SK-N-SH (cell line): Measurements from ENCODE around the gene ANKRD39. TPM values are rescaled to one million over a fixed set of nuclear protein-coding genes. Genes with fewer than 3 reads are reported as not detected.

Experiments used
- CTCF ChIA-PET: fragments of 300-600, 350-600 bp; formaldehyde crosslinking; extraction: SDS; loops from one replicate; lab custom pipeline; 2021; lab: Yijun Ruan, JAX
- POLR2A ChIA-PET: fragments of 350-600 bp; sonication (Branson Sonifier 250); formaldehyde crosslinking; extraction: SDS; loops from one replicate; lab custom pipeline; 2020; ENCODE audit warnings: antibody characterized with exemption, inconsistent platforms; lab: Yijun Ruan, JAX
- DNase-seq: peaks from one replicate; pipeline ENCODE4 v3.0.0; 2012
- H2AFZ ChIP-seq: fragments of 200-600 bp; sonication (generic); 2 replicates; pipeline ENCODE4 v1.8.1; 2016; ENCODE audit warnings: antibody characterized with exemption, mild to moderate bottlenecking, low read depth
- H3F3A ChIP-seq: fragments of 200-600 bp; sonication (generic); replicated peaks from 2 replicates; pipeline ENCODE3; 2016; ENCODE audit warnings: antibody characterized with exemption, mild to moderate bottlenecking; ENCODE audit not compliant: insufficient read depth
- H3K27ac ChIP-seq, 2 experiments: fragments of 200-500 bp in 1 of 2; fragments of 200-600 bp in 1 of 2; sonication (Bioruptor generic) in 1 of 2; sonication (generic), shearing (Covaris generic) in 1 of 2; 2 replicates each; pipeline versions ENCODE4 v1.5.1 to v1.6.1; 2014 to 2016; ENCODE audit warnings: low read depth in 2 of 2, inconsistent platforms in 1 of 2, low read length in 1 of 2, mild to moderate bottlenecking in 1 of 2, mixed read lengths in 1 of 2
- H3K27me3 ChIP-seq: fragments of 200-600 bp; sonication (generic), shearing (Covaris generic); 2 replicates; pipeline ENCODE4 v1.6.1; 2016; ENCODE audit warnings: mixed run types; ENCODE audit not compliant: insufficient read depth
- H3K36me3 ChIP-seq, 2 experiments: fragments of 200-500 bp in 1 of 2; fragments of 200-600 bp in 1 of 2; sonication (Bioruptor generic) in 1 of 2; sonication (generic) in 1 of 2; replicated peaks in 1 of 2; 2 replicates each; pipeline versions ENCODE3 to v1.5.1; 2014 to 2016; ENCODE audit warnings: low read length in 1 of 2, mild to moderate bottlenecking in 1 of 2; ENCODE audit not compliant: insufficient read depth in 2 of 2, control insufficient read depth in 1 of 2
- H3K4me1 ChIP-seq, 2 experiments: fragments of 200-500 bp in 1 of 2; fragments of 200-600 bp in 1 of 2; sonication (Bioruptor generic) in 1 of 2; sonication (generic), shearing (Covaris generic) in 1 of 2; 2 replicates each; pipeline versions ENCODE4 v1.5.1 to v1.6.1; 2014 to 2016; ENCODE audit warnings: low read depth in 1 of 2, low read length in 1 of 2, mixed run types in 1 of 2; ENCODE audit not compliant: insufficient read depth in 2 of 2, control insufficient read depth in 1 of 2
- H3K4me2 ChIP-seq: fragments of 200-600 bp; sonication (generic), shearing (Covaris generic); 2 replicates; pipeline ENCODE4 v1.6.1; 2017; ENCODE audit warnings: mixed run types
- H3K4me3 ChIP-seq, 2 experiments: fragments of 200-500 bp in 1 of 2; fragments of 200-600 bp in 1 of 2; sonication (Bioruptor generic) in 1 of 2; sonication (generic), shearing (Covaris generic) in 1 of 2; 2 replicates each; pipeline versions ENCODE4 v1.5.1 to v1.8.1; 2014 to 2016; ENCODE audit warnings: low read depth in 2 of 2, inconsistent platforms in 1 of 2, low read length in 1 of 2, mild to moderate bottlenecking in 1 of 2, mixed read lengths in 1 of 2, moderate library complexity in 1 of 2
- H3K79me2 ChIP-seq: fragments of 200-600 bp; sonication (generic); 2 replicates; pipeline ENCODE4 v1.8.1; 2017; ENCODE audit warnings: mild to moderate bottlenecking; ENCODE audit not compliant: insufficient read depth
- H3K9ac ChIP-seq: fragments of 200-600 bp; sonication (generic); 2 replicates; pipeline ENCODE4 v1.6.1; 2017; ENCODE audit warnings: mixed run types
- H3K9me2 ChIP-seq: fragments of 200-600 bp; sonication (generic); 2 replicates; pipeline ENCODE4 v1.6.1; 2017; ENCODE audit warnings: mixed run types
- H3K9me3 ChIP-seq: fragments of 200-600 bp; sonication (generic); 2 replicates; pipeline ENCODE4 v1.6.1; 2017; ENCODE audit warnings: mixed run types, mild to moderate bottlenecking, moderate library complexity
- H4K20me1 ChIP-seq: fragments of 200-600 bp; sonication (generic); 2 replicates; pipeline ENCODE4 v1.6.1; 2017; ENCODE audit warnings: mild to moderate bottlenecking, mixed run types; ENCODE audit not compliant: insufficient read depth
- CHD2 ChIP-seq: fragments of 150-350 bp; IDR thresholded peaks from 2 replicates; pipeline ENCODE4 v1.6.1; 2018; ENCODE audit warnings: low read length; ENCODE audit not compliant: partially characterized antibody
- CTCF ChIP-seq: fragments of 200-600 bp; sonication (generic); IDR thresholded peaks from 2 replicates; pipeline ENCODE4 v1.6.1; 2017; ENCODE audit warnings: antibody characterized with exemption, mild to moderate bottlenecking, moderate library complexity
- EZH2phosphoT487 ChIP-seq: fragments of 200-600 bp; sonication (generic); IDR thresholded peaks from 2 replicates; pipeline ENCODE4 v1.6.1; 2017; ENCODE audit warnings: low read depth, mixed run types, mild to moderate bottlenecking, antibody characterized with exemption, moderate library complexity, borderline replicate concordance
- JUND ChIP-seq: IDR thresholded peaks from 2 replicates; pipeline ENCODE4 v1.4.0; 2012
- MEF2A ChIP-seq: IDR thresholded peaks from 2 replicates; pipeline ENCODE4 v1.4.0; 2012; ENCODE audit warnings: low read depth, borderline replicate concordance
- PBX3 ChIP-seq: IDR thresholded peaks from 2 replicates; pipeline ENCODE4; 2012
- POLR2AphosphoS5 ChIP-seq: IDR thresholded peaks from 2 replicates; pipeline ENCODE4 v1.6.1; 2012; ENCODE audit warnings: low read depth, low read length
- RAD21 ChIP-seq: IDR thresholded peaks from 2 replicates; pipeline ENCODE4 v1.6.1; 2012; ENCODE audit warnings: mild to moderate bottlenecking, low read length
- RCOR1 ChIP-seq: fragments of 150-350 bp; IDR thresholded peaks from 2 replicates; pipeline ENCODE4 v1.6.1; 2017; ENCODE audit warnings: antibody characterized with exemption, low read length
- REST ChIP-seq: IDR thresholded peaks from 2 replicates; pipeline ENCODE4 v1.6.1; 2012; ENCODE audit warnings: mild to moderate bottlenecking, low read depth, low read length, moderate library complexity
- RXRA ChIP-seq: IDR thresholded peaks from 2 replicates; pipeline ENCODE4 v1.4.0; 2012; ENCODE audit warnings: low read depth, mild to moderate bottlenecking, borderline replicate concordance
- SMC3 ChIP-seq: IDR thresholded peaks from 2 replicates; pipeline ENCODE4 v1.6.1; 2012; ENCODE audit warnings: low read depth, low read length, improper control_type of control experiment
- USF2 ChIP-seq: fragments of 150-350 bp; IDR thresholded peaks from 2 replicates; pipeline ENCODE4 v1.6.1; 2017; ENCODE audit warnings: antibody characterized with exemption, low read length, low read depth, borderline replicate concordance
- ZBTB33 ChIP-seq: IDR thresholded peaks from 2 replicates; pipeline ENCODE4 v1.4.0; 2012; ENCODE audit warnings: low read depth, borderline replicate concordance
- WGBS: methylation state at CpG from one replicate; pipeline ENCODE4 v1.1.6; 2017; ENCODE audit warnings: low lambda C conversion rate; 5-methylcytosine and 5-hydroxymethylcytosine counted together
- polyA plus RNA-seq, 3 experiments: library from polyadenylated mRNA; depleted of rRNA; stranded (reverse); fragments of >200 nt; gene quantifications; 2 replicates each; pipeline ENCODE4 v1.2.3, GENCODE V29; 2012

The ANKRD39 gene
- polyA plus RNA-seq, 1 of the 3 experiments (the other 2 are of a cell fraction), result 11.8 TPM

GRCh38 chr2:96816836-96817702 is 40.7 kb downstream of the ANKRD39 start (continued):
- TF ChIP-seq RXRA, result no peak
- no peak for TF ChIP-seq MEF2A
- TF ChIP-seq POLR2AphosphoS5, result no peak
- TF ChIP-seq ZBTB33, result no peak

GRCh38 chr2:96816127-96816835 is 41.5 kb downstream of the ANKRD39 start, which contains the start of gene CNNM3:
TSS of gene CNNM3 (plus strand) at chr2:96816268. CDS start at chr2:96816278, 10 bp downstream.
- no peaks in the 10 kb centered on the region for H3K9me2 ChIP-seq
- peak; percentile 99 for DNase-seq
- H3K36me3 ChIP-seq, result no peaks in the 10 kb centered on the region
- H3K4me2 ChIP-seq, result peak within 1 kb of the TSS; percentile 99
- peaks cover 4% of the 10 kb centered on the region for H3F3A ChIP-seq
- H3K27ac ChIP-seq, result peak within 1 kb of the TSS; percentile 39 to 91; a peak in 2 of 4 replicates
- POLR2A ChIA-PET, result interaction anchor here (0.8 to 1.5 kb wide), 3 partner anchors 28 to 52 kb away, joined by 3 to 5 read pairs (median 3); partner anchors contain the start of gene ANKRD39
- CTCF ChIA-PET, result interaction anchor here (0.6 to 6.1 kb wide), 14 partner anchors 10 to 297 kb away, joined by 3 to 35 read pairs (median 3); partner anchors contain the start of genes ANKRD36 and ANKRD39
- peak within 1 kb of the TSS; percentile 73 to 76 for H3K4me3 ChIP-seq
- WGBS, result no CpG with 5 or more reads among the region's 103 CpGs
- no peaks in the 10 kb centered on the region for H3K27me3 ChIP-seq
- H3K4me1 ChIP-seq, result peaks cover 5 to 40% of the 10 kb centered on the region in 2 experiments; a peak in 3 of 4 replicates
- H3K9me3 ChIP-seq, result no peaks in the 10 kb centered on the region
- H3K9ac ChIP-seq, result peak within 1 kb of the TSS; percentile 65
- H2AFZ ChIP-seq, result peak within 1 kb of the TSS; percentile 93
- peaks cover 7% of the 10 kb centered on the region; the same call in 1 of the 2 replicates for H3K79me2 ChIP-seq
- peaks cover 26% of the 10 kb centered on the region for H4K20me1 ChIP-seq
- TF ChIP-seq REST (no peak), ZBTB33 (no peak), CHD2 (no peak), SMC3 (no peak), PBX3 (peak; percentile 43), RAD21 (no peak), USF2 (0 out of 2 replicates have a peak, but pooled peaks have one; percentile 2), CTCF (peak; percentile 55), JUND (no peak), RCOR1 (no peak), EZH2phosphoT487 (no peak)
